K562 (cell line): ENCODE measurements around the gene CPVL. TPM values are rescaled to one million over a fixed set of nuclear protein-coding genes. Genes with fewer than 3 reads are reported as not detected.

Source experiments
- CREB3L1 ChIP-seq: fragments of 450-650 bp; IDR thresholded peaks from 2 replicates; pipeline ENCODE4 v1.6.1; 2014; ENCODE audit warnings: low read depth, mild to moderate bottlenecking, moderate library complexity, borderline replicate concordance
- HIVEP1 ChIP-seq: fragments of 250-450 bp; sonication (Bioruptor Pico); IDR thresholded peaks from 2 replicates; pipeline ENCODE4 v1.4.0; 2020; ENCODE audit warnings: mild to moderate bottlenecking
- PHF8 ChIP-seq: fragments of 200-600 bp; sonication (generic); IDR thresholded peaks from 2 replicates; pipeline ENCODE4 v1.6.1; 2012; ENCODE audit warnings: mixed run types, mild to moderate bottlenecking, inconsistent platforms, low read length, moderate library complexity, borderline replicate concordance
- RBM22 ChIP-seq: fragments of 200-400 bp; formaldehyde crosslinking; IDR thresholded peaks from 2 replicates; pipeline ENCODE4 v1.6.1; 2018; ENCODE audit warnings: low read length, low read depth; ENCODE audit not compliant: poor library complexity, severe bottlenecking
- ZBTB11 ChIP-seq, 3 experiments: fragments of 200-800 bp in 1 of 3; fragments of 250-450 bp in 1 of 3; fragments of 450-650 bp in 1 of 3; sonication (Bioruptor Pico) in 1 of 3; sonication (Bioruptor generic) in 1 of 3; formaldehyde crosslinking in 1 of 3; IDR thresholded peaks; 2 replicates each; pipeline versions ENCODE4 v1.6.1 to v1.8.0; 2016 to 2022; ENCODE audit warnings: mild to moderate bottlenecking in 2 of 3, missing genetic modification characterization in 2 of 3, missing compliant biosample characterization in 1 of 3, moderate library complexity in 1 of 3
- ZNF445 ChIP-seq: fragments of 250-450 bp; sonication (Bioruptor Pico); IDR thresholded peaks from 2 replicates; pipeline ENCODE4 v1.4.0; 2020; ENCODE audit warnings: low read depth, mild to moderate bottlenecking, moderate library complexity
- ZNF695 ChIP-seq: fragments of 450-650 bp; formaldehyde crosslinking; IDR thresholded peaks from 2 replicates; pipeline ENCODE4 v1.4.0; 2020; ENCODE audit warnings: mild to moderate bottlenecking, moderate library complexity
- polyA plus RNA-seq, 8 experiments: library from polyadenylated mRNA; depleted of rRNA in 4 of 8; stranded (reverse) in 5 of 8; unstranded in 3 of 8; fragments of >200 nt; fragmentation: Nextera tagmentation in 2 of 8; fragmentation: Illumina TruSeq in 1 of 8; extraction: Ambion mirVana in 2 of 8; extraction: Trizol in 1 of 8; gene quantifications; 2 replicates each; pipeline versions ENCODE4 v1.2.1 to v1.2.3, GENCODE V29; 2011 to 2014; ENCODE audit warnings: inconsistent platforms in 1 of 8, missing spikeins in 1 of 8
- total RNA-seq, 7 experiments: library from RNA; depleted of rRNA in 6 of 7; stranded (reverse); fragments of >200 nt in 6 of 7; fragmentation: Illumina TruSeq in 2 of 7; extraction: Trizol in 2 of 7; gene quantifications; 2 replicates each; pipeline versions ENCODE4 v1.2.1 to v1.2.3, GENCODE V29; 2011 to 2021; ENCODE audit warnings: low replicate concordance in 1 of 7
- TF ChIP-seq, protein P1 (sequence below), 2 experiments: fragments of 450-650 bp; conservative IDR thresholded peaks; 2 replicates each; pipeline ENCODE4 v1.6.1; 2017; ENCODE audit warnings: mild to moderate bottlenecking in 2 of 2, moderate library complexity in 2 of 2

The CPVL gene
- total and polyA plus RNA-seq, 9 of the 15 experiments (the other 6 are each of a cell fraction or from before 2014, with no cell fraction given): 0.89 to 2.4 (median 1.5) TPM

- TF ChIP-seq ZBTB11 (CRISPR knock-in tag; IDR thresholded peaks at IDR 0.05) (no peak), CREB3L1 (no peak), HIVEP1 (CRISPR knock-in tag) (no peak), PHF8 (no peak), RBM22 (no peak), ZNF445 (CRISPR knock-in tag) (no peak), ZNF695 (CRISPR knock-in tag) (no peak)
- TF ChIP-seq, protein P1, sequence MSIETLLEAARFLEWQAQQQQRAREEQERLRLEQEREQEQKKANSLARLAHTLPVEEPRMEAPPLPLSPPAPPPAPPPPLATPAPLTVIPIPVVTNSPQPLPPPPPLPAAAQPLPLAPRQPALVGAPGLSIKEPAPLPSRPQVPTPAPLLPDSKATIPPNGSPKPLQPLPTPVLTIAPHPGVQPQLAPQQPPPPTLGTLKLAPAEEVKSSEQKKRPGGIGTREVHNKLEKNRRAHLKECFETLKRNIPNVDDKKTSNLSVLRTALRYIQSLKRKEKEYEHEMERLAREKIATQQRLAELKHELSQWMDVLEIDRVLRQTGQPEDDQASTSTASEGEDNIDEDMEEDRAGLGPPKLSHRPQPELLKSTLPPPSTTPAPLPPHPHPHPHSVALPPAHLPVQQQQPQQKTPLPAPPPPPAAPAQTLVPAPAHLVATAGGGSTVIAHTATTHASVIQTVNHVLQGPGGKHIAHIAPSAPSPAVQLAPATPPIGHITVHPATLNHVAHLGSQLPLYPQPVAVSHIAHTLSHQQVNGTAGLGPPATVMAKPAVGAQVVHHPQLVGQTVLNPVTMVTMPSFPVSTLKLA (conservative IDR thresholded peaks at IDR 0.05): 0 out of 4 replicates have a peak, but pooled peaks of 1 of the 2 experiments have one; percentile 32
Observed at GRCh38 chr7:29177963-29178600, 31.7 kb upstream of the CPVL start (continued).
